MM.1S (cell line): ENCODE measurements around the gene C1QTNF6.

Experiments used
- DNase-seq: peaks from one replicate; pipeline ENCODE4 v3.0.0-alpha.2; 2015
- H2AFZ ChIP-seq: fragments of 300-600 bp; sonication (generic); 2 replicates; pipeline ENCODE4 v1.6.0; 2016; ENCODE audit warnings: antibody characterized with exemption, low read length
- H3F3A ChIP-seq: fragments of 300-600 bp; sonication (generic); 2 replicates; pipeline ENCODE4 v1.6.1; 2016; ENCODE audit warnings: mild to moderate bottlenecking, antibody characterized with exemption, low read length, moderate library complexity, mixed read lengths; ENCODE audit not compliant: insufficient read depth
- H3K27ac ChIP-seq: fragments of 300-600 bp; sonication (generic); 2 replicates; pipeline ENCODE4 v1.5.1; 2016; ENCODE audit warnings: mild to moderate bottlenecking, low read length
- H3K27me3 ChIP-seq: fragments of 300-600 bp; sonication (generic); replicated peaks from 2 replicates; pipeline ENCODE4 v1.6.0; 2016; ENCODE audit warnings: low read length; ENCODE audit not compliant: insufficient read depth
- H3K36me3 ChIP-seq: fragments of 300-600 bp; sonication (generic); replicated peaks from 2 replicates; pipeline ENCODE4 v1.6.1; 2016; ENCODE audit warnings: mild to moderate bottlenecking, low read length, mixed read lengths; ENCODE audit not compliant: insufficient read depth
- H3K4me1 ChIP-seq: fragments of 300-600 bp; sonication (generic); 2 replicates; pipeline ENCODE4 v1.6.1; 2016; ENCODE audit warnings: low read length, mixed read lengths
- H3K4me2 ChIP-seq: fragments of 300-600 bp; sonication (generic); 2 replicates; pipeline ENCODE4 v1.6.0; 2016; ENCODE audit warnings: low read depth, low read length
- H3K4me3 ChIP-seq: fragments of 300-600 bp; sonication (generic); 2 replicates; pipeline ENCODE4 v1.5.1; 2016; ENCODE audit warnings: low read length, mixed read lengths
- H3K79me2 ChIP-seq: fragments of 300-600 bp; sonication (generic); 2 replicates; pipeline ENCODE4 v1.6.1; 2016; ENCODE audit warnings: mixed run types, low read length, mixed read lengths
- H3K9ac ChIP-seq: fragments of 300-600 bp; sonication (generic); 2 replicates; pipeline ENCODE4 v1.6.1; 2016; ENCODE audit warnings: low read length, mixed read lengths
- H3K9me2 ChIP-seq: fragments of 300-600 bp; sonication (generic); replicated peaks from 2 replicates; pipeline ENCODE4 v1.6.1; 2016; ENCODE audit warnings: mild to moderate bottlenecking, low read length, mixed read lengths; ENCODE audit not compliant: insufficient read depth
- H3K9me3 ChIP-seq: fragments of 300-600 bp; sonication (generic); replicated peaks from 2 replicates; pipeline ENCODE4 v1.6.1; 2016; ENCODE audit warnings: mild to moderate bottlenecking, low read length, mixed read lengths; ENCODE audit not compliant: insufficient read depth
- H4K20me1 ChIP-seq: fragments of 300-600 bp; sonication (generic); 2 replicates; pipeline ENCODE4 v1.6.1; 2016; ENCODE audit warnings: mild to moderate bottlenecking, low read length, moderate library complexity, mixed read lengths; ENCODE audit not compliant: insufficient read depth
- CTCF ChIP-seq: fragments of 300-600 bp; sonication (generic); IDR thresholded peaks from 2 replicates; pipeline ENCODE4 v1.5.1; 2016; ENCODE audit warnings: antibody characterized with exemption, low read length, mixed read lengths
- EZH2 ChIP-seq: fragments of 300-600 bp; sonication (generic); optimal IDR thresholded peaks from 2 replicates; pipeline ENCODE3; 2017; ENCODE audit warnings: low read depth, mild to moderate bottlenecking, antibody characterized with exemption, low read length, mixed read lengths
- EZH2phosphoT487 ChIP-seq: fragments of 300-600 bp; sonication (generic); IDR thresholded peaks from 2 replicates; pipeline ENCODE4 v1.6.1; 2018; ENCODE audit warnings: antibody characterized with exemption, low read length

C1QTNF6 gene

GRCh38 chr22:37211866-37212173 lies 23.8 kb upstream of the C1QTNF6 start:
- Histone ChIP-seq H3K4me2 (no peak overlapping the region), H3K9ac (no peak overlapping the region), H4K20me1 (no peaks in the 10 kb centered on the region), H3K4me3 (no peak overlapping the region), H3K27me3 (no peaks in the 10 kb centered on the region), H3K9me3 (no peaks in the 10 kb centered on the region), H3K27ac (no peak overlapping the region), H2AFZ (no peak overlapping the region), H3K36me3 (no peaks in the 10 kb centered on the region), H3K4me1 (peaks cover 22% of the 10 kb centered on the region), H3K79me2 (no peaks in the 10 kb centered on the region), H3F3A (peaks cover 14% of the 10 kb centered on the region), H3K9me2 (no peaks in the 10 kb centered on the region)
- no peak for TF ChIP-seq EZH2phosphoT487
- no peak for TF ChIP-seq CTCF
- no peak for TF ChIP-seq EZH2
- DNase-seq = no peak

GRCh38 chr22:37211075-37211865 lies 23.2 kb upstream of the C1QTNF6 start:
- H3K27ac ChIP-seq = no peak overlapping the region
- TF ChIP-seq EZH2phosphoT487 = no peak
- no peak for TF ChIP-seq CTCF
- TF ChIP-seq EZH2 = no peak
- H4K20me1 ChIP-seq = no peaks in the 10 kb centered on the region
- no peaks in the 10 kb centered on the region for H3K79me2 ChIP-seq
- peaks cover 9% of the 10 kb centered on the region for H3F3A ChIP-seq
- H3K4me3 ChIP-seq = no peak overlapping the region
- H3K36me3 ChIP-seq = no peaks in the 10 kb centered on the region
- H3K9me2 ChIP-seq = no peaks in the 10 kb centered on the region
- no peaks in the 10 kb centered on the region for H3K9me3 ChIP-seq
- no peak overlapping the region for H3K4me2 ChIP-seq
- peaks cover 17% of the 10 kb centered on the region for H3K4me1 ChIP-seq
- no peaks in the 10 kb centered on the region for H3K27me3 ChIP-seq
- H2AFZ ChIP-seq = no peak overlapping the region
- H3K9ac ChIP-seq = no peak overlapping the region
- no peak for DNase-seq

- no peaks in the 10 kb centered on the region for H3K36me3 ChIP-seq
- no peak overlapping the region for H2AFZ ChIP-seq
- DNase-seq = no peak
- no peak overlapping the region for H3K9ac ChIP-seq
- no peaks in the 10 kb centered on the region for H3K79me2 ChIP-seq
- H3K4me3 ChIP-seq = no peak overlapping the region
- H3K9me2 ChIP-seq = no peaks in the 10 kb centered on the region
- TF ChIP-seq CTCF = no peak
- TF ChIP-seq EZH2phosphoT487 = no peak
- no peak for TF ChIP-seq EZH2
- H3K27me3 ChIP-seq = no peaks in the 10 kb centered on the region
- peaks cover 2% of the 10 kb centered on the region; the same call in 1 of the 2 replicates for H3F3A ChIP-seq
- peaks cover 10% of the 10 kb centered on the region for H3K4me1 ChIP-seq
- no peak overlapping the region for H3K27ac ChIP-seq
- no peaks in the 10 kb centered on the region for H3K9me3 ChIP-seq
- no peaks in the 10 kb centered on the region for H4K20me1 ChIP-seq
- no peak overlapping the region for H3K4me2 ChIP-seq
These were observed 22.2 kb upstream of the C1QTNF6 start for GRCh38 chr22:37210041-37210803.
